Right lobe of liver (tissue), 6 donors: ENCODE data around the gene PKD2. TPM values are rescaled to one million over a fixed set of nuclear protein-coding genes. Genes with fewer than 3 reads are reported as not detected.

Experiments used
- ATAC-seq, 4 donors: fragments of 200-7000 bp; cut with Tn5 transposase; one replicate each; pipeline ENCODE4 v1.9.1; 2020; ENCODE audit warnings: mild to moderate bottlenecking in 4 of 4, moderate library complexity in 4 of 4
- DNase-seq, 3 donors: peaks; one replicate each; pipeline ENCODE4 v3.0.0-alpha.2; 2020
- H3K27ac ChIP-seq, 3 donors: fragments of 200-600 bp; one replicate each; pipeline ENCODE4 v1.8.0; 2022
- H3K27me3 ChIP-seq, 2 donors: fragments of 200-600 bp; one replicate each; pipeline ENCODE4 v1.8.0; 2022
- H3K36me3 ChIP-seq, 4 donors: fragments of 200-600 bp; sonication (generic) in 1 of 4; one replicate each; pipeline versions ENCODE4 v1.5.1 to v1.8.0; 2017 to 2022; ENCODE audit warnings: control low read depth in 1 of 4
- H3K4me1 ChIP-seq, 4 donors: fragments of 200-600 bp; sonication (generic) in 1 of 4; one replicate each; pipeline versions ENCODE4 v1.5.1 to v1.8.0; 2017 to 2022; ENCODE audit warnings: control low read depth in 1 of 4
- H3K4me3 ChIP-seq, 3 donors: fragments of 200-600 bp; one replicate each; pipeline ENCODE4 v1.8.0; 2022
- H3K9me3 ChIP-seq, 4 donors: fragments of 200-600 bp; sonication (generic) in 1 of 4; one replicate each; pipeline versions ENCODE4 v1.5.1 to v1.8.0; 2017 to 2022; ENCODE audit warnings: control low read depth in 1 of 4
- CTCF ChIP-seq, 4 donors: fragments of 200-600 bp in 3 of 4; fragments of 450-650 bp in 1 of 4; IDR thresholded peaks; one replicate each; pipeline versions ENCODE4 v1.5.1 to v1.8.0; 2016 to 2022; ENCODE audit warnings: antibody characterized with exemption in 4 of 4, mild to moderate bottlenecking in 2 of 4
- POLR2A ChIP-seq: fragments of 450-650 bp; IDR thresholded peaks from one replicate; pipeline ENCODE4 v1.6.1; 2017; ENCODE audit warnings: antibody characterized with exemption, mild to moderate bottlenecking
- WGBS: methylation state at CpG from one replicate; pipeline ENCODE4 v1.1.6; 2018; ENCODE audit warnings: low coverage, low lambda C conversion rate; ENCODE audit not compliant: insufficient coverage; ENCODE audit errors: missing lambda C conversion rate; 5-methylcytosine and 5-hydroxymethylcytosine counted together
- intact Hi-C, 2 donors: fragments of 100-400 bp; cut with DNase I; formaldehyde crosslinking; loops; one replicate each; pipeline versions ENCODE4 v1.11.2 to v1.14.1; 2022
- long read RNA-seq: library from polyadenylated mRNA; unstranded; transcript quantifications from one replicate; pipeline ENCODE4 v2.0.0, GENCODE V29; 2019
- total RNA-seq, 6 experiments: library from RNA; depleted of rRNA in 2 of 6; stranded (reverse); fragments of >200 nt in 2 of 6; fragmentation: NEBNext Ultra II Directional in 3 of 6; extraction: Animal tissue kit (Norgen Biotek cat#: 25700) in 3 of 6; gene quantifications; one replicate each; pipeline versions ENCODE4 v1.1.0 to v1.2.4, GENCODE V29; 2016 to 2023
- donor health status: DM: no; HTN: yes; CAD: no.
- donor health status: DM: no; HTN: no; CAD: no.
- donor health status: DM: no; HTN: no; CAD: no.
- donor health status: DM: no; HTN: yes; CAD: no.
- donor health status: DM: no; HTN: yes; CAD: no.

PKD2 gene
- total RNA-seq: 1 to 10 TPM; 5.5 to 9.0 (median 6.7) TPM
- long read RNA-seq: 0 reads

GRCh38 chr4:88007304-88008121, at the start of gene PKD2:
TSS of gene PKD2 (plus strand) at chr4:88007635. CDS start at chr4:88007734, 99 bp downstream.
- TF ChIP-seq CTCF (IDR thresholded peaks at IDR 0.05) (no peak), POLR2A (peak; percentile 57)
- 5% methylated on average over 4 of the region's 116 CpGs for WGBS
- Histone ChIP-seq H3K27me3 (no peaks in the 10 kb centered on the region), H3K36me3 (no peaks in the 10 kb centered on the region), H3K4me3 (peak within 1 kb of the TSS; percentile 68 to 84 (median 75)), H3K27ac (peak within 1 kb of the TSS; percentile 44 to 65 (median 56)), H3K9me3 (no peaks in the 10 kb centered on the region), H3K4me1 (peaks cover 0 to 11% (median 0%) of the 10 kb centered on the region in 4 donors)
- ATAC-seq (peak; percentile 97 to 99 (median 98)), DNase-seq (peak; percentile 88 to 92 (median 91))
- intact Hi-C loops: no loop called here

GRCh38 chr4:87961993-87962392, 45.4 kb upstream of the PKD2 start:
- Histone ChIP-seq H3K4me3 (no peak overlapping the region), H3K36me3 (no peaks in the 10 kb centered on the region), H3K9me3 (no peaks in the 10 kb centered on the region), H3K4me1 (no peaks in the 10 kb centered on the region), H3K27ac (no peak overlapping the region), H3K27me3 (no peaks in the 10 kb centered on the region)
- TF ChIP-seq CTCF (IDR thresholded peaks at IDR 0.05) (no peak), POLR2A (no peak)
- DNase-seq: no peak
- peak in 1 of 4 donors; percentile 61 for ATAC-seq
- intact Hi-C loops: loop anchor here in 1 of 2 donors (10.0 kb wide), 1 partner anchor 107 kb away; no protein-coding TSS in a partner anchor
- WGBS: 38% methylated on average over 1 of the region's 1 CpG

- intact Hi-C loops: loop anchor here in 1 of 2 donors (10.0 kb wide), 1 partner anchor 108 kb away; no protein-coding TSS in a partner anchor
These were observed 44.9 kb upstream of the PKD2 start for GRCh38 chr4:87962398-87963146.

More at GRCh38 chr4:87962398-87963146, 44.9 kb upstream of the PKD2 start:
- TF ChIP-seq CTCF (IDR thresholded peaks at IDR 0.05) (no peak), POLR2A (no peak)
- DNase-seq: no peak
- Histone ChIP-seq H3K4me3 (no peak overlapping the region), H3K9me3 (no peaks in the 10 kb centered on the region), H3K27ac (no peak overlapping the region), H3K36me3 (no peaks in the 10 kb centered on the region), H3K27me3 (no peaks in the 10 kb centered on the region), H3K4me1 (no peaks in the 10 kb centered on the region)
- 75% methylated on average over 5 of the region's 5 CpGs for WGBS
- ATAC-seq: no peak
